HCT116 (cell line): ENCODE data around the gene DYNLT2B. TPM values are rescaled to one million over a fixed set of nuclear protein-coding genes. Genes with fewer than 3 reads are reported as not detected.
A peak's percentile ranks its signal among the peaks of the same experiment; 100 is the strongest.

ENCODE experiments used
- ATAC-seq: fragments of 200-7000 bp; cut with Tn5 transposase; 2 replicates; pipeline ENCODE4 v1.9.1; 2020; ENCODE audit warnings: mild to moderate bottlenecking, moderate library complexity
- BruUV-seq: library from RNA; stranded (reverse); fragments of 400-500 nt; replicated peaks from 2 replicates; lab custom pipeline; 2021; lab: Mats Ljungman, UMichigan
- CTCF ChIA-PET: fragments of 300-600 bp; sonication (Branson Sonifier 250); formaldehyde crosslinking; loops from one replicate; lab custom pipeline; 2021; ENCODE audit warnings: antibody characterized with exemption; lab: Charles Lee
- POLR2A ChIA-PET: fragments of 300-600, 350-600 bp; sonication (Branson Sonifier 250); formaldehyde crosslinking; loops from one replicate; lab custom pipeline; 2021; ENCODE audit warnings: antibody characterized with exemption; lab: Charles Lee
- RAD21 ChIA-PET, 2 experiments: fragments of 300-600 bp; sonication (Branson Sonifier 250); formaldehyde crosslinking; loops; one replicate each; lab custom pipeline; 2023; ENCODE audit warnings: low total read pairs in 2 of 2; ENCODE audit not compliant: uncharacterized antibody in 2 of 2, unreplicated experiment in 2 of 2, low non-redundant PET in 1 of 2; lab: Charles Lee
- DNase-seq: peaks from one replicate; pipeline ENCODE4 v3.0.0-alpha.2; 2010; ENCODE audit warnings: low read depth, low spot score
- H2AFZ ChIP-seq: fragments of 200-600 bp; shearing (Covaris generic), sonication (generic); 2 replicates; pipeline ENCODE4 v1.6.1; 2017; ENCODE audit warnings: low read depth, mixed run types, mixed read lengths, antibody characterized with exemption, low read length; ENCODE audit not compliant: poor library complexity, severe bottlenecking
- H3K27ac ChIP-seq: 2 replicates; pipeline ENCODE4 v1.5.1; 2012; ENCODE audit warnings: low read depth, low read length
- H3K27me3 ChIP-seq: fragments of 200-600 bp; sonication (generic); 2 replicates; pipeline ENCODE4 v1.6.1; 2016; ENCODE audit warnings: mixed run types, low read length, mixed read lengths; ENCODE audit not compliant: insufficient read depth
- H3K36me3 ChIP-seq, 2 experiments: fragments of 200-500 bp in 1 of 2; fragments of 200-600 bp in 1 of 2; sonication (Bioruptor generic) in 1 of 2; sonication (generic) in 1 of 2; 2 replicates each; pipeline versions ENCODE4 v1.5.1 to v1.6.1; 2014 to 2016; ENCODE audit warnings: low read length in 2 of 2, inconsistent platforms in 1 of 2, mixed read lengths in 1 of 2, mixed run types in 1 of 2; ENCODE audit not compliant: insufficient read depth in 2 of 2, control insufficient read depth in 1 of 2
- H3K4me1 ChIP-seq, 2 experiments: fragments of 200-600 bp in 1 of 2; sonication (generic) in 1 of 2; 2 replicates each; pipeline versions ENCODE4 v1.5.1 to v1.6.1; 2012 to 2017; ENCODE audit warnings: low read length in 2 of 2, inconsistent platforms in 1 of 2, mild to moderate bottlenecking in 1 of 2, mixed read lengths in 1 of 2, mixed run types in 1 of 2, moderate library complexity in 1 of 2; ENCODE audit not compliant: insufficient read depth in 2 of 2, control insufficient read depth in 1 of 2
- H3K4me2 ChIP-seq: fragments of 200-600 bp; sonication (generic); 2 replicates; pipeline ENCODE4 v1.6.1; 2017; ENCODE audit warnings: mixed run types, low read length, mixed read lengths
- H3K4me3 ChIP-seq, 2 experiments: fragments of 200-600 bp in 1 of 2; sonication (generic) in 1 of 2; replicated peaks in 1 of 2; 2 replicates each; pipeline ENCODE4 v1.5.1; 2011 to 2016; ENCODE audit warnings: low read length in 2 of 2, control low read depth in 1 of 2, low read depth in 1 of 2, mild to moderate bottlenecking in 1 of 2, mixed read lengths in 1 of 2, mixed run types in 1 of 2
- H3K79me2 ChIP-seq: fragments of 200-600 bp; sonication (generic); 2 replicates; pipeline ENCODE4 v1.6.1; 2017; ENCODE audit warnings: mild to moderate bottlenecking, mixed run types, low read length, moderate library complexity, mixed read lengths; ENCODE audit not compliant: insufficient read depth
- H3K9ac ChIP-seq: fragments of 200-600 bp; sonication (generic); 2 replicates; pipeline ENCODE4 v1.6.1; 2016; ENCODE audit warnings: low read length, mixed read lengths
- H3K9me2 ChIP-seq: fragments of 200-600 bp; sonication (generic), shearing (Covaris generic); 2 replicates; pipeline ENCODE4 v1.6.1; 2017; ENCODE audit warnings: mixed run types, mild to moderate bottlenecking, moderate library complexity; ENCODE audit not compliant: insufficient read depth
- H3K9me3 ChIP-seq, 2 experiments: fragments of 200-500 bp in 1 of 2; fragments of 200-600 bp in 1 of 2; sonication (Bioruptor generic) in 1 of 2; sonication (generic) in 1 of 2; 2 replicates each; pipeline ENCODE4 v1.6.1; 2014 to 2017; ENCODE audit warnings: low read length in 2 of 2, mixed read lengths in 2 of 2, inconsistent platforms in 1 of 2, low read depth in 1 of 2, mild to moderate bottlenecking in 1 of 2, mixed run types in 1 of 2, moderate library complexity in 1 of 2; ENCODE audit not compliant: control insufficient read depth in 1 of 2, insufficient read depth in 1 of 2
- H4K20me1 ChIP-seq: fragments of 200-600 bp; sonication (generic), shearing (Covaris generic); 2 replicates; pipeline ENCODE4 v1.6.1; 2017; ENCODE audit warnings: mixed run types, mild to moderate bottlenecking, moderate library complexity; ENCODE audit not compliant: insufficient read depth
- CBX3 ChIP-seq: IDR thresholded peaks from 2 replicates; pipeline ENCODE4 v1.6.1; 2012; ENCODE audit warnings: low read depth
- CEBPB ChIP-seq: IDR thresholded peaks from 2 replicates; pipeline ENCODE4 v1.6.1; 2012; ENCODE audit warnings: low read depth
- CTCF ChIP-seq, 3 experiments: fragments of 200-600 bp in 1 of 3; sonication (generic) in 1 of 3; IDR thresholded peaks in 2 of 3; conservative IDR thresholded peaks in 1 of 3; 2 replicates each; pipeline ENCODE4 v1.5.1; 2012 to 2017; ENCODE audit warnings: low read depth in 2 of 3, low read length in 2 of 3, antibody characterized with exemption in 1 of 3, borderline replicate concordance in 1 of 3, control low read depth in 1 of 3, mild to moderate bottlenecking in 1 of 3, mixed read lengths in 1 of 3, mixed run types in 1 of 3, moderate library complexity in 1 of 3; ENCODE audit not compliant: insufficient read depth in 1 of 3
- EGR1 ChIP-seq: IDR thresholded peaks from 2 replicates; pipeline ENCODE4 v1.6.1; 2012; ENCODE audit warnings: low read depth
- EZH2phosphoT487 ChIP-seq: fragments of 200-600 bp; IDR thresholded peaks from 2 replicates; pipeline ENCODE4 v1.6.1; 2018; ENCODE audit warnings: antibody characterized with exemption, borderline replicate concordance
- FOSL1 ChIP-seq: IDR thresholded peaks from 2 replicates; pipeline ENCODE4 v1.6.1; 2012; ENCODE audit warnings: low read depth
- JUND ChIP-seq: IDR thresholded peaks from 2 replicates; pipeline ENCODE4 v1.6.1; 2012
- MAX ChIP-seq: IDR thresholded peaks from 2 replicates; pipeline ENCODE4 v1.6.1; 2012
- POLR2A ChIP-seq: IDR thresholded peaks from 2 replicates; pipeline ENCODE4 v1.7.0; 2011; ENCODE audit warnings: borderline replicate concordance; ENCODE audit not compliant: insufficient read depth, insufficient read length; ENCODE audit errors: extremely low read depth
- POLR2AphosphoS5 ChIP-seq: IDR thresholded peaks from 2 replicates; pipeline ENCODE4 v1.6.1; 2011; ENCODE audit warnings: mild to moderate bottlenecking, low read depth, low read length, moderate library complexity
- RAD21 ChIP-seq: IDR thresholded peaks from 2 replicates; pipeline ENCODE4 v1.6.1; 2012; ENCODE audit warnings: low read depth, mild to moderate bottlenecking
- SIN3A ChIP-seq: IDR thresholded peaks from 2 replicates; pipeline ENCODE4 v1.6.1; 2012; ENCODE audit warnings: low read depth
- SP1 ChIP-seq: IDR thresholded peaks from 2 replicates; pipeline ENCODE4 v1.6.1; 2012; ENCODE audit warnings: low read depth
- SRF ChIP-seq: IDR thresholded peaks from 2 replicates; pipeline ENCODE4 v1.6.1; 2012; ENCODE audit warnings: low read depth
- TCF7L2 ChIP-seq: IDR thresholded peaks from 2 replicates; pipeline ENCODE4 v1.7.0; 2011; ENCODE audit warnings: borderline replicate concordance, inconsistent platforms; ENCODE audit not compliant: insufficient read depth, insufficient read length; ENCODE audit errors: extremely low read depth
- ZFX ChIP-seq: fragments of 450-650 bp; IDR thresholded peaks from 2 replicates; pipeline ENCODE4 v1.6.1; 2017
- intact Hi-C: fragments of 100-400 bp; cut with micrococcal nuclease; formaldehyde crosslinking; loops from 2 replicates; pipeline ENCODE4 v1.10.0; 2022
- total RNA-seq: library from RNA; stranded (reverse); gene quantifications from one replicate; pipeline ENCODE4 v1.2.1, GENCODE V29; 2021; ENCODE audit not compliant: unreplicated experiment

DYNLT2B gene
- total RNA-seq, 1 experiment from 2014 or later, result 9.7 TPM

GRCh38 chr3:196336319-196337145 lies 18.5 kb upstream of the DYNLT2B start:
- no peaks in the 10 kb centered on the region for H3K36me3 ChIP-seq
- H3K27me3 ChIP-seq, result no peaks in the 10 kb centered on the region
- H3K4me1 ChIP-seq, result peaks cover 43 to 61% of the 10 kb centered on the region in 2 experiments
- H2AFZ ChIP-seq, result peak overlapping the region; percentile 24
- no peaks in the 10 kb centered on the region for H4K20me1 ChIP-seq
- H3K9me3 ChIP-seq, result no peaks in the 10 kb centered on the region
- H3K4me3 ChIP-seq, result peak overlapping the region; percentile 23 to 55
- ATAC-seq (peak; percentile 63), DNase-seq (peak; percentile 72)
- no TSS peak for BruUV-seq
- peak overlapping the region; percentile 68 for H3K9ac ChIP-seq
- ChIA-PET CTCF (no interaction called here), RAD21 (no interaction called here), POLR2A (interaction anchor here (0.6 to 1.6 kb wide), 3 partner anchors 9 to 186 kb away, joined by 3 to 4 read pairs (median 3); partner anchors contain the start of gene DYNLT2B)
- H3K9me2 ChIP-seq, result no peaks in the 10 kb centered on the region
- TF ChIP-seq SP1, result peak; percentile 71
- TF ChIP-seq RAD21, result no peak
- TF ChIP-seq FOSL1, result 0 out of 2 replicates have a peak, but pooled peaks have one; percentile 40
- TF ChIP-seq EZH2phosphoT487, result no peak
- peak; percentile 67; the same call in 1 of the 2 replicates for TF ChIP-seq CBX3
- peak; percentile 81; the same call in 1 of the 2 replicates for TF ChIP-seq MAX
- peak; percentile 49; the same call in 1 of the 2 replicates for TF ChIP-seq JUND
- no peak for TF ChIP-seq SIN3A
- H3K27ac ChIP-seq, result peak overlapping the region; percentile 41
- peak overlapping the region; percentile 74 for H3K4me2 ChIP-seq
- no peaks in the 10 kb centered on the region; the same call in 1 of the 2 replicates for H3K79me2 ChIP-seq
- intact Hi-C loops, result loop anchor here (5.0 kb wide), 1 partner anchor 166 kb away; the partner anchor contains the start of gene RNF168

GRCh38 chr3:196335503-196335948 lies 17.5 kb upstream of the DYNLT2B start:
- peak overlapping the region; percentile 68 for H3K9ac ChIP-seq
- H3K4me3 ChIP-seq, result peak overlapping the region in 1 of 2 experiments; percentile 55; a peak in 1 of 4 replicates
- H3K9me3 ChIP-seq, result no peaks in the 10 kb centered on the region
- no peak for TF ChIP-seq POLR2AphosphoS5
- no peak for TF ChIP-seq CEBPB
- TF ChIP-seq ZFX, result no peak
- no peak for TF ChIP-seq SRF
- TF ChIP-seq TCF7L2, result no peak
- no peak for TF ChIP-seq EGR1
- no peak for TF ChIP-seq CTCF (IDR thresholded peaks at IDR 0.05 in 2 of 3, conservative IDR thresholded peaks at IDR 0.05 in 1 of 3; ENCODE audit: borderline replicate concordance in 1 of 3, insufficient read depth in 1 of 3, low read depth in 2 of 3, low read length in 2 of 3)
- no peak for TF ChIP-seq POLR2A
- intact Hi-C loops, result loop anchor here (5.0 kb wide), 1 partner anchor 167 kb away; the partner anchor contains the start of gene RNF168
- BruUV-seq, result no TSS peak
- ChIA-PET CTCF (no interaction called here), RAD21 (no interaction called here), POLR2A (no interaction called here)
- no peaks in the 10 kb centered on the region; the same call in 1 of the 2 replicates for H3K79me2 ChIP-seq
- no peaks in the 10 kb centered on the region for H3K36me3 ChIP-seq
- H3K4me2 ChIP-seq, result peak overlapping the region; percentile 74
- H2AFZ ChIP-seq, result no peak overlapping the region
- H4K20me1 ChIP-seq, result no peaks in the 10 kb centered on the region
- 0 out of 2 replicates have a peak overlapping the region, but pooled peaks have one; percentile 2 for H3K27ac ChIP-seq
- DNase-seq (no peak), ATAC-seq (no peak)
- H3K9me2 ChIP-seq, result no peaks in the 10 kb centered on the region
- H3K4me1 ChIP-seq, result peaks cover 43 to 52% of the 10 kb centered on the region in 2 experiments
- no peaks in the 10 kb centered on the region for H3K27me3 ChIP-seq
